Smooth muscle cell of the brain vasculature (primary cell): Measurements from ENCODE around the gene GALNT18.
A peak's percentile ranks its signal among the peaks of the same experiment; 100 is the strongest.

ENCODE experiments used
- DNase-seq: peaks from one replicate; pipeline ENCODE4 v3.0.0-alpha.2; 2012; ENCODE audit warnings: low read depth, low spot score

GALNT18 gene

GRCh38 chr11:11351042-11351586 is 270.7 kb downstream of the GALNT18 start:
- no peak for DNase-seq

DNA sequence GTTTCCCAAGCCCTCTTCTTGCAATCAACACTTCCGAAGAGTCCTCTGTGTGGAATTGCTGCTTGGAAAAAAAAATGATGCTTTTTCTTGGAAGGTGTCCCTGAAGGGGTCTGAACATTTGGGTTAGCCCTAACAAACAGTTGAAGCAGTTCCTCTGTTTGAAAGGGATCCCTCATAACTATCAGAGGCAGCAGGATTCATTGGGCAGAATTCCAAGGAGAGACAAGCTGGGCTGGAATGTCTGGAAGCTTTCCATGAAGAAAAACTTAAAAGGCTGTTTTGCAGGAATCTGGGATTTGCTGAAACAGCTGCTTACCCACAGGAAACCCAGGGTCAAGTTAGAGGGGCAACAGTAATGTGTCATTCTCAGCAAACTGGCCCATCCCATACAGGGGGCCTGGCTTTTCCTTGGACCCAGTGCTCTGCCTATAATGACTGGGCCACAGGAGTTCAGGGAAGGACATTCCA is 271.9 kb downstream of the GALNT18 start:
- DNase-seq, result peak; percentile 75

DNA sequence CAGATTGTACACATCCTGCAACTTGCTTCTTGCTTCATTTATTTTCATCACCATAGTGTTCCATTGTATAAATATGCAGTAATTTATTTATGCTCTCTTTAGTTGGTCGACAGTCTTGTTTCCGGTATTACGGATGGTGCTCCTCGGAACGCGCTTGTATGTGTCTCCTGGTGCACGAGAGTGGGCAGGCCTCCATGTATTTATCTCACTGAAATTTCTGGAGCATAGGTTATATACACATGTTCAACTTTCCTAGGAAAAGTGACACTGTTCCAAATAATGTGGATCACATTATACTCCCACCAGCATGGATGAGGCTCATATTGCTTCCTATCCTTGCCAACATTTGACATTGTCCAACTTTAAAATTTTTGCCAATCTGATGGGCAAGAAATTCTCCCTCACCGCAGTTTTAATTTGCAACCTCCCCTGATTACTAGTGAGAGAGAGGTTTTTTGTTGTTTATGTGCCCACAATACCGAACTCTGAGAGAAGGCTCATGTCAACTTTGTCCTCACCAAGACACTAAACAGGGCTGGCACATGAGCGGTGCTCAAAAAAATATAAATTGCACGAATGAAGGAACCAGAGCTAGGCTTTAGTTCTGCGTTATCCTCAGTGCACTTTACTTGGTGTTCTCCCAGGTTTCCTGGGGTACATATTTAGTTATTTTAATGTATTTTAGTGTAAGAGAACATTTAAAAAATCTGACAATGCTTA is 272.5 kb downstream of the GALNT18 start:
- no peak for DNase-seq

DNA sequence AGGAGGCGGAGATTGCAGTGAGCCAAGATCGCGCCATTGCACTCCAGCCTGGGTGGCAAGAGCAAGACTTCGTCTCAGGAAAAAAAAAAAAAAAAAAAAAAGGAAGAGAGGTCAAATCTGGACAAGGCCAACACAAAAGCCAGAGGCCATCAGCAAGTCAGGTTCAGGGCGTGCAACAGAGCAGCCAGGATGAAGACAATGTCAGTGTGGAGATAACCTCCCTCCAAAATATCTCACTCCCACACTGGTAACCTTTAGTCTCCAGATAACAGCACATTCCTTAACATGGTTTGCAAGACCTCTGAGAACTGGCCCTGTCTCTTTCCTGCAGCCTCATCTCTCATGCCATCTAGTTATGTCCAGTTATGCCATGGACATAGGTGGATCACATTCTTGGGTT is 273.5 kb downstream of the GALNT18 start:
- DNase-seq, result no peak

GRCh38 chr11:11347592-11347991 is 274.2 kb downstream of the GALNT18 start:
- no peak for DNase-seq

- no peak for DNase-seq
Measured at GRCh38 chr11:11346303-11346702, 275.5 kb downstream of the GALNT18 start.

DNA sequence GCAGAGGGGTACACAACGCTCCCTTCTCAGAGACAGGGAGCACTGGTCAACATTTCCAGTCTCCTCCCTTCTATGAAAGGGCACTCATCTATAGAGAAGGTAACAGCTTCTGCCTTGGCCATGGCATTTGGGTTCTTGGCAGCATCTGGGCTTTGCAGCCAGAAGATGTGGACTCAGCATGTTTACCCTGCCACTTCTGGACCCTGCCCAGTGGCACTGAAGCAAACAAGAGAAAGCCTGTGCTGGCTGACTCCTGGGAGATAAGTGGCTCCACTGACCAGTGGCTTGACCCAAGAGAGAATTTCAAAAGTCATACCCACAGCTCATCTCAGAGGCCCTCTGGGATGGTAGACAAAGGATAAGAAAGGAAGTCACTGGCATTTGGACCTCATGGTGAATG is 276.7 kb downstream of the GALNT18 start:
- DNase-seq, result no peak

- DNase-seq, result no peak
Measured at GRCh38 chr11:11344045-11344444, 277.8 kb downstream of the GALNT18 start.

DNA sequence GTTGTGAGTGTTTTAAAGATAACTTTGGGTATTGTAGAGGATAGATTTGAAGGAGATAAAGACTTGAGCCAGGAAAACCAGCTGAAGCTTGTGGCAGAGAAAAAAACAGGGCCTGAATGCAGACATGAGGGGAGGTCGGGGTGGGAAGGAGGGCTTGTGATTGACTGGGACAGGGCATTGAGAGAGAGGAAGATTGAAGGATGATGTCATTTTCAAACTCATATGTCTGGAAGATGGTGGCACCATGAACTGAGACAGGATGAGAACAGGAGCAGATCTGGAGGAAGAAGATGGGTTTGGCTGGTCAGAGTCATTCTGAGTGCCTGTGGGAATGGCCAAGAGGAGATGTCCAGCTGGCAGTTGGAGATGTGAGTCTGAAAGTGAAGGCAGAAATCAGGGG is 283.5 kb downstream of the GALNT18 start:
- DNase-seq, result no peak

DNA sequence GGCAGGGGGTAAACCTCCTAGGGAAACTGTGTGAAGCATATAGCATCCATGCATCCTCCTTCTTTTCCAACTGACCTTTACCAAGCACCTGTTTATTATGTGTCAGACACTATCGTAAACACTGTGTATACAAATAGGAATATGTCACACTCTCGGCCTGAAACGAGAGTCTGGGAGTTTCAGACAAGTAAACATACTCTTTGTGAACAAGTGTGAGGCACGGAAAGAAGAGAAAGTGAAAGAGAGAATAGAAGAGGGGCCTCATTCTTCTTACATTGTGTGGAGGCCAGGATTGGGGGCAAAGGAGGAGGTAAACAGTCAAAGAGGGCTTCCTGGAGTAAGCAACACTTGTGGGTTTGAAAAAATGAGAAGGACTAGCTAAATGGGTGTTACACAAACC is 285.1 kb downstream of the GALNT18 start:
- no peak for DNase-seq

DNA sequence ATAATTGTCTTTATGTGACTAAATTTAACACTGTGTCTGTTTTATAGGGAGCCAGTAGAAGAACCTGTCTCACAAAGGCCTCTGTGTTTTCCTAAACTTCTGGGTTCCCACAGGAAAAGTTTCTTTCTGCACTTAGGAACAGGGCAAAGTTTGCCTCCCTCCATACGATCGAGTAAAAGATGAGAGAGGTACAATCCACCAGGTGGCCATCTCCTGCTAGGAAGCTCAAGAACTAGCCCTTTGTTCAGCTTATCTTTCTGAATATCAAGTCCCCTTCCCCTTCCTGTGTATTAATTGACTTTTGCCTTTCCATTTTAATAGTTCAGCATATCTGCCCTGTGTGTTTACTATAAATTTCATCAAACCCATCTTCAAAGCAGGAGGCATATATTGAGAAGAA is 286.8 kb downstream of the GALNT18 start:
- DNase-seq, result no peak

- no peak for DNase-seq
Measured at GRCh38 chr11:11334607-11335006, 287.2 kb downstream of the GALNT18 start.

- no peak for DNase-seq
Measured at GRCh38 chr11:11332141-11332710, 289.6 kb downstream of the GALNT18 start.

DNA sequence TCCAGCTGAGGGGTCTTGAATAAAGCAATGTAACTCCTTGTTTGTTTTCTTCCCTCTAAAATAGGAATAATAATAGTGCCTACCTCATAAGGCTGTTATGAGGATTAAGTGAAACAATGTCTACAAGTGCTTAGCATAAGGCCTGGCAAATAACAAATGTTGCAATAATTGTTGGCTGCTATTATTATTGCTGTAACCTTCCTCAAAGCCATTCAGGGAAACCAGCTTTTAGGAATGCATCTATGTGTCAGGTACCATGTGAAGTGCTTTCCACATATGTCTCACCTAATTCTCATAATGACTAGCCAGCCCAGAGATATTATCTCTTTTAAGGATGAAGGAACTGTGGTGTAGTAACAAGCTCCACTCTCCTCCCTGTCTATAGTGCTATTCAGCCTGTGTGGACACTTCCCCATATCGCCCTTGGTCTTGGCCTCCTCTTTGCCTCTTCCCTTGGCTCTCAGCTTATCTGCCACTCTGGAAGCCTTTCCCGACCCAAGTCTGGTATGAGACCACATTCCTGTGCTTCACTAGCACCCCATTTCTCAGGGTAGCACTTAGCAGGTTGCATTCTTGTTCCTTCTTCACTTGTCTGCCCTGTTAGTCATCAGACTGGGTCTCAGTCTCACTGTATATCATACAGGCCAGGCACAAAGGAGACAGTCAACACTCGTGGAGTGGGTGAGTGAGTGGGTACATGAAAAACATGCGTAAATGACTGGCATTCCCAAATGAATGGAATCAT is 292.6 kb downstream of the GALNT18 start:
- no peak for DNase-seq

DNA sequence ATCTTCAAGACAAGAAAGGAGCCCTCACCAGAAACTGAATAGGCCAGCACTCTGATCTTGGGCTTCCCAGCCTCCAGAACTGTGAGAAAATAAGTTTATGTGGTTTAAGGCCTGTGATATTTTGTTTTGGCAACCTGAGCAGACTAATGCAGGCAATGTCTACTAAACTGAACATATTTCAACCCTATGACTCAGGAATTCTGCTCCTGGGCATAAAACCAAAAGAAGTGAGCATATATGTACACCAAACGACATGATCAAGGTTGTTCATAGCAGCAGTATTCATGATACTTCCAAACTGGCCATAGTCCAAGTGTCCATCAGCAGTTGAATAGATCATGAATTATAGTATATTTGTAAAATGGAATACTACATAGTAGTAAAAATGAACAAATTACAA is 297.7 kb downstream of the GALNT18 start:
- DNase-seq, result no peak

- DNase-seq, result no peak
Measured at GRCh38 chr11:11322101-11322500, 299.7 kb downstream of the GALNT18 start.

GRCh38 chr11:11320825-11321224 is 301.0 kb downstream of the GALNT18 start:
- no peak for DNase-seq

GRCh38 chr11:11318961-11319360 is 302.8 kb downstream of the GALNT18 start:
- DNase-seq, result no peak

DNA sequence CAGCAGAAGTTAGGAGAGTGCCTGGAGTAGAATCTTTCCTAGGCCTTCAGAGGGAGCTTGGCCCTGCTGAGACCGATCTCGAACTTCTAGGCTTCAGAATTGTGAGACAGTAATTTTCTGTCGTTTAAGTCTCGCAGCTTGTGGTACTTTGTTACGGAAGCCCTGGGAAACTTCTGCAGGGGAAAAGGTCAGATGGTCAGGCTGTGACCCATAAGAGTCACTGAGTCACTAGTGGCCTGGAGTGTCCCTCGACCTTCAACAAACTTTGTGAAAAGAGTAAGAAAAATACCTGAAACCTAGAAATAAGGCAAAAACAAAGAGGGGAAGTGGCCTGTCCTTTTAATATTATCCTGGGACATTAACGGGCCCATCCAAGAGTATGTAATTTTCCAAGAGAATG is 303.3 kb downstream of the GALNT18 start:
- no peak for DNase-seq

DNA sequence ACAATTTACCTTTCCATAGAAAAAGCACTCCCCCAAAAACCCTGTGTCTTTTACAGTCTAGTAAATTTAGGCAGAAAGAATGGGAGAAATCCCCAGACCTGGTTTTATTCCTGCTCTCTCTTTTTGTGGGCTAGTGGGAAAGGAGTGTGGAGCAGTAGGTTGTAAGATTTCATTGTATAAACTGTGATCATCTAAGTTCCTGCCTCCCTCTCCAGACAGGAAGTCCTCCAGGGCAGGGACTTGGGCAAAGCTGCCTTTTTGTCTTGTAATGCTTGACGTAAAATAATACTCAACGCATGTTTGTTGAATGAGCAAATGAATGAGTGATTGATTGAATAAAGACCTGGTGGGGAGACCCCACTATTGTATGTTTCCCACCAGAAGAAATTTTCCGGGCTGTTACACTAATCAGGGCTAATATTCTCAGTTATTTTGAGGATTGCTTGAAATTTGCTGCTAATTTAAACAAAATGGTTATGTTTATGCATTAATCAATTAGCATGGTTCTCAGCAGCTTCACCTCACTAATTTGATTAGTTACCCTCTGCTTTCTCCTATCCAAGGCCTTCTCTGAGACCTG is 305.1 kb downstream of the GALNT18 start:
- no peak for DNase-seq

DNA sequence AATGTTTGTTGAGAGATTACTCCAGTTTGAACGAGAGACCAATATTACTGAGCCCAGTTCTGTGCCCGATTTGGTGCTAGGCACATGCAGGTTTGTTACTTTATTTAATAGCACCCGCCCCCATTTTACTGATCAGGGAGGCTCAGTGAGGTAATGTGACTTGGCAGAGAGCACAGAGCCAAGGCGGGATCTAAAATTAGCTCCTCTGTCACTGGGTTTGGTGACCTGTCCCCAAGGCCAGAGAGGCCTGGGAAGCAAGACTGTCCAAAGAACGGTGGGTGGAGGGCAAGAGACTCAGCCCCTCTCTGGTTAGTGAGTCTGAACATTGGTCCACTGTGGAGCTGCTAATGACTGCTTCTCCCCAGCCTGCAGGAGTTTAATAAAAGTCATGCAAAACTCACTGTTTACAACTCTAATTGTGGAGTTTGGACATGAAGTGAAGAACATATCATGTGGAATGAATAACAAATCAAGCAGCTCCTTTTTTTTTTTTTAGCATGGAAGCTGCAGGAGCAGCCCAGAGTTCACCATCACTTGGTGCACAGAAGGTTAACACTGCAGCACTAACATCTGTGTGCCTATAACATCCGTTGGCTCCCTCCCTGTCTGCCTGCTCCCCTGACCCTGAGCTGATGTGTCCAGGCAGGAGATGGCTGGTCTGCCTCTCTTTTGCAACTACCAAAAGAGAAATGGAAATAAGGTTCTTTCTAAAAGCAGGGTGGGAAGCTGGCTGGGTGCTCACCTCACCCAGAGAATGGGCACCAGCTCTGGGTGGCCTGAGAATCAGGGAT is 307.7 kb downstream of the GALNT18 start:
- DNase-seq, result no peak
